Measurements from ENCODE around the gene TFPI2. TPM values are rescaled to one million over a fixed set of nuclear protein-coding genes. Genes with fewer than 3 reads are reported as not detected.

The TFPI2 gene
- total RNA-seq, 3 donors from 2014 or later (not counting 1 experiment from before 2014, with no cell fraction given), result not detected

DNA sequence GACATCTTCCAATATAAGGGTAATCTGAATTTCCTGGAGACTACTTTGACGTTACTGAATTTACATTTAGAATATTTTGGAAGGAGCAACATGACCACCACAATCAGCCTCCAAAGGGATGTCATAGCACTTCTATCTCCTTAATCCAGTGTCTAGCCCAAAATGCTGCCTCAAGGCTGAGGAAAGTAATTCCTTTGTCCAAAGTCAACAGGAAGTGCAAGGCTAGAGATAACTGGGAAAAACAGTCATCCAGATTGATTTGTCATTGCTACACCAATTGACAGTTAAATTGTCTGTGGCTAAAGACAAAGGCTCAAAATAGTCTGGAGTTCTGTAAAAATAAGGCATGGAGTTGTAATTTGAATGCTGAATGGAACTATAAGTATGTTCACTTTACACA, 3.9 kb upstream of the TFPI2 start:
- Histone ChIP-seq H3K27me3 (ENCODE audit: control insufficient read depth, insufficient read depth, low read length) (peaks cover 22% of the 10 kb centered on the region), H3K27ac (ENCODE audit: low read length) (no peak overlapping the region), H3K4me1 (ENCODE audit: control insufficient read depth, insufficient read depth, low read length) (peaks cover 10% of the 10 kb centered on the region), H3K9me3 (ENCODE audit: control insufficient read depth, insufficient read depth, low read length) (no peaks in the 10 kb centered on the region), H3K4me3 (ENCODE audit: low read length) (no peak overlapping the region), H3K36me3 (ENCODE audit: control insufficient read depth, insufficient read depth, low read length) (no peaks in the 10 kb centered on the region)
- WGBS (ENCODE audit: insufficient coverage), result no CpG with 5 or more reads among the region's 1 CpG
- intact Hi-C loops (cut with micrococcal nuclease), result no loop called here
- Mint-ChIP-seq H3K36me3 (peaks cover 6% of the 10 kb centered on the region), H3K27ac (no peak overlapping the region), H3K9me3 (no peaks in the 10 kb centered on the region), H3K27me3 (ENCODE audit: low read depth in 2 of 2) (peaks cover 36 to 78% of the 10 kb centered on the region in 2 donors), H3K4me3 (no peak overlapping the region), H3K4me1 (peaks cover 9 to 10% of the 10 kb centered on the region in 2 donors)
- TF ChIP-seq, protein P1, sequence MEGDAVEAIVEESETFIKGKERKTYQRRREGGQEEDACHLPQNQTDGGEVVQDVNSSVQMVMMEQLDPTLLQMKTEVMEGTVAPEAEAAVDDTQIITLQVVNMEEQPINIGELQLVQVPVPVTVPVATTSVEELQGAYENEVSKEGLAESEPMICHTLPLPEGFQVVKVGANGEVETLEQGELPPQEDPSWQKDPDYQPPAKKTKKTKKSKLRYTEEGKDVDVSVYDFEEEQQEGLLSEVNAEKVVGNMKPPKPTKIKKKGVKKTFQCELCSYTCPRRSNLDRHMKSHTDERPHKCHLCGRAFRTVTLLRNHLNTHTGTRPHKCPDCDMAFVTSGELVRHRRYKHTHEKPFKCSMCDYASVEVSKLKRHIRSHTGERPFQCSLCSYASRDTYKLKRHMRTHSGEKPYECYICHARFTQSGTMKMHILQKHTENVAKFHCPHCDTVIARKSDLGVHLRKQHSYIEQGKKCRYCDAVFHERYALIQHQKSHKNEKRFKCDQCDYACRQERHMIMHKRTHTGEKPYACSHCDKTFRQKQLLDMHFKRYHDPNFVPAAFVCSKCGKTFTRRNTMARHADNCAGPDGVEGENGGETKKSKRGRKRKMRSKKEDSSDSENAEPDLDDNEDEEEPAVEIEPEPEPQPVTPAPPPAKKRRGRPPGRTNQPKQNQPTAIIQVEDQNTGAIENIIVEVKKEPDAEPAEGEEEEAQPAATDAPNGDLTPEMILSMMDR (IDR thresholded peaks at IDR 0.05), result no peak
- DNase-seq, result no peak
- ATAC-seq, result no peak

DNA sequence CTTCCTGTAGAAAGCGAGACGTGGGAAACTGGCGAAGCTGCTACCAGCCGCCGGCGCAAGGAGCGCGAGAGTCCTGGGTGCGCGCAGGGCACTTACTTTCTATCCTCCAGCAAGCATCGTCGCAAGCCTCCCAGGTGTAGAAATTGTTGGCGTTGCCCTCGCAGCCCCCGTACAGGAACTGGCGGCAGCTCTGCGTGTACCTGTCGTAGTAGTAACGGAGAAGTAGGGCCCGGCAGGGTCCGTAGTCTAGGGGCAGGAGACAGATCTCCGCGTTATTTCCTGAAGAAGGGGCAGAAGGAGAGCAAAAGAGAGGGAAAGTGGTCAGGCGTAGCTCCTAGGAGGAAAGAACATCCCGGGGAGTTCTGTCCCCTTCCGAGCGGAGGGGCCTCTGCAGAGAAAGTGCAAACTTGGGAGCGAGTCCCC, 501 bp downstream of the TFPI2 start:
- H3K36me3 ChIP-seq (ENCODE audit: control insufficient read depth, insufficient read depth, low read length), result no peaks in the 10 kb centered on the region
- DNase-seq (no peak), ATAC-seq (no peak)
- H3K27me3 ChIP-seq (ENCODE audit: control insufficient read depth, insufficient read depth, low read length), result peaks cover 31% of the 10 kb centered on the region
- H3K27ac ChIP-seq (ENCODE audit: low read length), result no peak overlapping the region
- Mint-ChIP-seq H3K27me3 (ENCODE audit: low read depth in 2 of 2) (peaks cover 42 to 84% of the 10 kb centered on the region in 2 donors), H3K27ac (no peak overlapping the region), H3K4me3 (peak overlapping the region; percentile 77), H3K4me1 (peaks cover 9 to 10% of the 10 kb centered on the region in 2 donors), H3K9me3 (no peaks in the 10 kb centered on the region), H3K36me3 (peaks cover 6% of the 10 kb centered on the region)
- TF ChIP-seq, protein P1 (IDR thresholded peaks at IDR 0.05), result no peak
- intact Hi-C loops (cut with micrococcal nuclease), result no loop called here
- H3K4me1 ChIP-seq (ENCODE audit: control insufficient read depth, insufficient read depth, low read length), result peaks cover 10% of the 10 kb centered on the region
- H3K4me3 ChIP-seq (ENCODE audit: low read length), result no peak overlapping the region
- H3K9me3 ChIP-seq (ENCODE audit: control insufficient read depth, insufficient read depth, low read length), result no peaks in the 10 kb centered on the region
- WGBS (ENCODE audit: insufficient coverage), result 2% methylated on average over 28 of the region's 28 CpGs

DNA sequence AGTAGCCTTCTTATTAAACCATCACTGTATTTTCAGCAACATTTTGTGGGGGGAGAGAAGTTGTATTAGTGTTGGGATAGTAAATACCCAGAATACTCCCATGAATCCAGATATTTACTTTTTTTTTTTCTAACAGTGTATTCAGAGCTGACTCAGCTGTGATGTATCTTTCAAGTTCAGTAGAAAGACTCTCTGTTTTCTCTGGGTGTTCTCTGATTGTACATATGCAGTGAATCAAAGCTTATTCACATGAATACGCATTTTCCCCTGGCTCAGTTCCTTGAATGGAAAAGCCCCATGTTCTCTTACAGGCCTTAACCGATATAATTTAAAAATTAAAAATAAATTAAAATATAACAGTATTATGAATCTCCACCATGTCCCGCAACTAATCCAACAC, 1.3 kb downstream of the TFPI2 start:
- intact Hi-C loops (cut with micrococcal nuclease), result no loop called here
- H3K36me3 Mint-ChIP-seq, result peaks cover 6% of the 10 kb centered on the region
- WGBS (ENCODE audit: insufficient coverage), result no CpG with 5 or more reads among the region's 3 CpGs
- H3K9me3 Mint-ChIP-seq, result no peaks in the 10 kb centered on the region
- no peak overlapping the region for H3K4me3 Mint-ChIP-seq
- no peak overlapping the region for H3K27ac Mint-ChIP-seq
- ATAC-seq (no peak), DNase-seq (no peak)
- no peaks in the 10 kb centered on the region for H3K9me3 ChIP-seq (ENCODE audit: control insufficient read depth, insufficient read depth, low read length)
- TF ChIP-seq, protein P1 (IDR thresholded peaks at IDR 0.05), result no peak
- no peak overlapping the region for H3K27ac ChIP-seq (ENCODE audit: low read length)
- H3K4me1 Mint-ChIP-seq, result peaks cover 9 to 10% of the 10 kb centered on the region in 2 donors
- peaks cover 31% of the 10 kb centered on the region for H3K27me3 ChIP-seq (ENCODE audit: control insufficient read depth, insufficient read depth, low read length)
- peaks cover 42 to 76% of the 10 kb centered on the region in 2 donors for H3K27me3 Mint-ChIP-seq (ENCODE audit: low read depth in 2 of 2)
- no peak overlapping the region for H3K4me3 ChIP-seq (ENCODE audit: low read length)
- H3K36me3 ChIP-seq (ENCODE audit: control insufficient read depth, insufficient read depth, low read length), result no peaks in the 10 kb centered on the region
- peaks cover 10% of the 10 kb centered on the region for H3K4me1 ChIP-seq (ENCODE audit: control insufficient read depth, insufficient read depth, low read length)

DNA sequence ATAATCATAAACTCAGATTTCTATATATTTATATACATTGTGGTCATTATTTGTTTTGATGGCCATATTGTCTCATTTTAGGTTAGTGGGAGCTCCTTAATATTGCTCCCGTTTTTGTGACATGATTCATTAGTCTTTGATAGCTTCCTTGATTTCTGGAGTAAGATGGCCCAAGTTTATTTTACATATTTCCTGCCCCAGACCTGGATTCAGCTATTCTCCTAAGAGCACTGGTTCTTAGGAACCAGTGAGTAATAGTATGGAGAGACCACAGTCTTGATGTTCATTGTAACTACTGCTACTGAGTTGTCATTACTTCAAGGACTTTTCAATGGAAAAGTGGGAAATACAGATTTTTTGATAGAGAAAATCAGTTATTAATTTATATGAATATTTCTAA, 6.0 kb downstream of the TFPI2 start:
- Mint-ChIP-seq H3K4me3 (no peak overlapping the region), H3K27me3 (ENCODE audit: low read depth in 2 of 2) (peaks cover 21 to 37% of the 10 kb centered on the region in 2 donors), H3K36me3 (no peaks in the 10 kb centered on the region), H3K4me1 (peaks cover under 1 to 1% of the 10 kb centered on the region in 2 donors), H3K27ac (no peak overlapping the region), H3K9me3 (no peaks in the 10 kb centered on the region)
- no peak overlapping the region for H3K4me3 ChIP-seq (ENCODE audit: low read length)
- H3K9me3 ChIP-seq (ENCODE audit: control insufficient read depth, insufficient read depth, low read length), result no peaks in the 10 kb centered on the region
- ATAC-seq, result no peak
- intact Hi-C loops (cut with micrococcal nuclease), result no loop called here
- no peaks in the 10 kb centered on the region for H3K4me1 ChIP-seq (ENCODE audit: control insufficient read depth, insufficient read depth, low read length)
- DNase-seq, result no peak
- no peak overlapping the region for H3K27ac ChIP-seq (ENCODE audit: low read length)
- WGBS (ENCODE audit: insufficient coverage), result 29% methylated on average over 1 of the region's 1 CpG
- peaks cover 10% of the 10 kb centered on the region for H3K27me3 ChIP-seq (ENCODE audit: control insufficient read depth, insufficient read depth, low read length)
- TF ChIP-seq, protein P1 (IDR thresholded peaks at IDR 0.05), result no peak
- H3K36me3 ChIP-seq (ENCODE audit: control insufficient read depth, insufficient read depth, low read length), result no peaks in the 10 kb centered on the region
